Panc1 (cell line): Measurements from ENCODE around the gene TMEM95. TPM values are rescaled to one million over a fixed set of nuclear protein-coding genes. Genes with fewer than 3 reads are reported as not detected.
"Not testable (repeated sequence)": the region's sequence is repeated elsewhere in the genome, so short reads cannot be mapped to it uniquely, and the experiment has no call there.

Experiments
- ATAC-seq: fragments of 200-7000 bp; cut with Tn5 transposase; 2 replicates; pipeline ENCODE4 v1.9.1; 2020; ENCODE audit warnings: mild to moderate bottlenecking, moderate library complexity
- BruUV-seq: library from RNA; stranded (reverse); fragments of 400-500 nt; replicated peaks from 2 replicates; lab custom pipeline; 2021; lab: Mats Ljungman, UMichigan
- CTCF ChIA-PET: fragments of 300-600 bp; sonication (Branson Sonifier 250); formaldehyde crosslinking; loops from one replicate; lab custom pipeline; 2022; ENCODE audit warnings: antibody characterized with exemption; lab: Charles Lee
- POLR2A ChIA-PET: fragments of 300-600 bp; sonication (Branson Sonifier 250); formaldehyde crosslinking; loops from one replicate; lab custom pipeline; 2022; ENCODE audit warnings: antibody characterized with exemption; lab: Charles Lee
- DNase-seq: peaks from one replicate; pipeline ENCODE4 v3.0.0-alpha.2; 2010; ENCODE audit warnings: low read depth, low spot score
- H3K27ac ChIP-seq: 2 replicates; pipeline ENCODE4 v1.5.1; 2011; ENCODE audit warnings: mild to moderate bottlenecking, low read length, inconsistent platforms
- H3K27me3 ChIP-seq: fragments of 200-500 bp; sonication (Bioruptor generic); 2 replicates; pipeline ENCODE4 v1.6.0; 2014; ENCODE audit warnings: low read length, inconsistent platforms; ENCODE audit not compliant: control insufficient read depth, insufficient read depth
- H3K36me3 ChIP-seq: fragments of 200-500 bp; sonication (Bioruptor generic); 2 replicates; pipeline ENCODE4 v1.5.1; 2014; ENCODE audit warnings: inconsistent platforms, mild to moderate bottlenecking, low read length, moderate library complexity; ENCODE audit not compliant: control insufficient read depth, insufficient read depth
- H3K4me1 ChIP-seq: 2 replicates; pipeline ENCODE4 v1.5.1; 2011; ENCODE audit warnings: inconsistent platforms, mild to moderate bottlenecking, low read length, moderate library complexity; ENCODE audit not compliant: control insufficient read depth, insufficient read depth
- H3K4me3 ChIP-seq, 2 experiments: 2 replicates each; pipeline ENCODE4 v1.5.1; 2011 to 2012; ENCODE audit warnings: low read depth in 2 of 2, low read length in 2 of 2, mild to moderate bottlenecking in 2 of 2, inconsistent platforms in 1 of 2, moderate library complexity in 1 of 2
- H3K9me3 ChIP-seq: fragments of 200-500 bp; sonication (Bioruptor generic); 2 replicates; pipeline ENCODE4 v1.5.1; 2014; ENCODE audit warnings: low read depth, mild to moderate bottlenecking, inconsistent platforms, low read length, moderate library complexity; ENCODE audit not compliant: control insufficient read depth, insufficient read depth
- CTCF ChIP-seq: fragments of 450-650 bp; IDR thresholded peaks from 2 replicates; pipeline ENCODE4 v1.5.1; 2017; ENCODE audit warnings: mild to moderate bottlenecking
- POLR2AphosphoS5 ChIP-seq: IDR thresholded peaks from 2 replicates; pipeline ENCODE4 v1.6.1; 2012; ENCODE audit warnings: mild to moderate bottlenecking, low read depth, low read length, moderate library complexity
- REST ChIP-seq, 2 experiments: IDR thresholded peaks; 2 replicates each; pipeline ENCODE4 v1.6.1; 2011 to 2012; ENCODE audit warnings: low read depth in 2 of 2, control low read depth in 1 of 2, low read length in 1 of 2, mild to moderate bottlenecking in 1 of 2, moderate library complexity in 1 of 2; ENCODE audit not compliant: insufficient read depth in 1 of 2
- SIN3A ChIP-seq: IDR thresholded peaks from 2 replicates; pipeline ENCODE4 v1.6.1; 2012; ENCODE audit warnings: low read depth, mild to moderate bottlenecking, low read length, moderate library complexity, borderline replicate concordance; ENCODE audit not compliant: insufficient read depth
- TCF7L2 ChIP-seq: IDR thresholded peaks from 2 replicates; pipeline ENCODE4 v1.6.1; 2011; ENCODE audit warnings: mild to moderate bottlenecking, low read depth, low read length, inconsistent platforms
- in situ Hi-C: cut with HindIII; loops from 2 replicates; pipeline ENCODE4 v1.10.0; 2016; ENCODE audit warnings: low sequenced_read_pairs, low pct_unique_long_range_greater_than_20kb
- intact Hi-C: fragments of 100-400 bp; cut with micrococcal nuclease; formaldehyde crosslinking; loops from one replicate; pipeline ENCODE4 v1.10.0; 2022; ENCODE audit not compliant: unreplicated experiment
- total RNA-seq: library from RNA; stranded (reverse); gene quantifications from one replicate; pipeline ENCODE4 v1.2.1, GENCODE V29; 2021; ENCODE audit not compliant: unreplicated experiment

The TMEM95 gene
- total RNA-seq, 1 experiment from 2014 or later: not detected

GRCh38 chr17:7363311-7363710, 8.4 kb downstream of the TMEM95 start:
- Histone ChIP-seq H3K27me3 (no peaks in the 10 kb centered on the region), H3K36me3 (no peaks in the 10 kb centered on the region), H3K27ac (no peak overlapping the region), H3K9me3 (no peaks in the 10 kb centered on the region), H3K4me3 (no peak overlapping the region), H3K4me1 (no peaks in the 10 kb centered on the region)
- ATAC-seq: no peak
- POLR2A ChIA-PET: no interaction called here
- BruUV-seq: no TSS peak
- DNase-seq: no peak
- intact Hi-C loops: no loop called here
- CTCF ChIA-PET: no interaction called here
- in situ Hi-C loops: no loop called here
- TF ChIP-seq REST (IDR thresholded peaks at IDR 0.05; ENCODE audit: insufficient read depth in 1 of 2, low read depth in 2 of 2, low read length in 1 of 2) (no peak), SIN3A (no peak), POLR2AphosphoS5 (no peak), TCF7L2 (no peak), CTCF (no peak)

GRCh38 chr17:7365963-7366362, 11.0 kb downstream of the TMEM95 start:
- H3K27me3 ChIP-seq, POLR2A ChIA-PET, BruUV-seq, H3K9me3 ChIP-seq, in situ Hi-C loops, H3K36me3 ChIP-seq, intact Hi-C loops, DNase-seq, H3K27ac ChIP-seq, H3K4me1 ChIP-seq, H3K4me3 ChIP-seq, ATAC-seq: not testable (repeated sequence)
- CTCF ChIA-PET: interaction anchor here (0.6 kb wide), 1 partner anchor 9 kb away, joined by 5 read pairs; no protein-coding TSS in a partner anchor

- POLR2A ChIA-PET: no interaction called here
- in situ Hi-C loops: no loop called here
- DNase-seq (no peak), ATAC-seq (no peak)
- Histone ChIP-seq H3K9me3 (no peaks in the 10 kb centered on the region), H3K4me3 (no peak overlapping the region), H3K27me3 (no peaks in the 10 kb centered on the region), H3K36me3 (no peaks in the 10 kb centered on the region), H3K27ac (no peak overlapping the region), H3K4me1 (no peaks in the 10 kb centered on the region)
- TF ChIP-seq TCF7L2 (no peak), SIN3A (no peak), REST (IDR thresholded peaks at IDR 0.05; ENCODE audit: insufficient read depth in 1 of 2, low read depth in 2 of 2, low read length in 1 of 2) (no peak), CTCF (no peak), POLR2AphosphoS5 (no peak)
- CTCF ChIA-PET: interaction anchor here (0.7 kb wide), 1 partner anchor 56 kb away, joined by 4 read pairs; no protein-coding TSS in a partner anchor
- BruUV-seq: no TSS peak
- intact Hi-C loops: no loop called here
Observed at GRCh38 chr17:7367083-7367482, 12.1 kb downstream of the TMEM95 start.
